GM19238 (cell line): ENCODE results near the gene CREG1.
A peak's percentile ranks its signal among the peaks of the same experiment; 100 is the strongest.

Experiments
- DNase-seq: peaks from one replicate; pipeline ENCODE4 v3.0.0; 2011; ENCODE audit warnings: low spot score; ENCODE audit not compliant: insufficient read length

CREG1 gene

DNA sequence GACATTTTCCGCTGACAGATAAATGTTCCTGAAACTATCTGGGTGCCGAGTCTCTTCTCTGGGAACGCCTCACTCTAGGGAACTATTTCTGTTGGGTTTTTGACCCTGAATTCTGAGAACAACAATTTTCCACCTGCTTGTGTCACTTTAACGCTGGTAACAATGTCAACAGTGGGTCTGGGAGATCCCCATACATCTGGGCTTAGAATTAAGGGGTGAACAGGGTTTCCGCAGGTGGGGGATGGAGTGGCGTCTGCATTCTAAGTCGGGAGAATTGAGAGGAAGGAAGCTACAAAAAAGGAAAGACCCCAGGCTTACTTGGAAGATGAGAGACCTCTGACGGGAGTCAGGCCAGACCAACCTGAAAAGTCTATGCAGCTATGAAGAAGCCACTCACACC lies 44.0 kb downstream of the CREG1 start:
- DNase-seq, result no peak

DNA sequence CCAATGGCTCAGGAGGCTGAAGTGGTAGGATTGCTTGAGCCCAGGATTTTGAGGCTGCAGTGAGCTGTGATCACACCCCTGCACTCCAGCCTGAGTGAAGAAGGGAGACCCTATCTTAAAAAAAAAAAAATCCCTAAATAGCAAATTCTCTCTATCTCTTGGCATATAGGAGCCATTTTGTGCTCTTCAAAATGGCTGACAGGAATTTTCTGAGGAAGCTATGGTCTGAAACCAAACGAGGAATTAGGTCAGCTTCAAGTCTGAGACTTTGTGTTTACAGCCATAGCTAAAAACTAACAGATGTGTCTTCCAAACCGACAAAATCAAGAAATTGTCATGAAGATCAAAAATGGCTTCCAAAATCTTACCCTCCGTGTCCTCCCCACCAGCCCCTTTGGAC lies 45.8 kb downstream of the CREG1 start:
- no peak for DNase-seq

DNA sequence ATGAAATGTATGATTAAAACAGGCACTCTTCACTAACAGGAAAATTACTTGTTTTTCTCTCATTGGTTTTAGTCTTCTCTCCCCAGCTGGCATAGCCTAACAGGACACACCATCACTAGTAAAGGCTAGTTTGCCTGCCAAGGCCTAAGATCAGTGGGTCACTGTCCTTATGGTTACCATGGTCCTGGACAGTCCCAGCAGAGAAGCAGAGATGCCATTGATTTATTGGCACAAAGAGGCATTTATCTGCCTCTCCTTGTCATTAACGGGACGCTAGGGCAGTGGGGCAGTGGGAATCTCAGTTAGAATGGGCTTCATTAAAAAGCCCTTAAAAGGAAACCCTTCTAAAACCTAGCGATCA lies 49.1 kb downstream of the CREG1 start:
- no peak for DNase-seq

DNA sequence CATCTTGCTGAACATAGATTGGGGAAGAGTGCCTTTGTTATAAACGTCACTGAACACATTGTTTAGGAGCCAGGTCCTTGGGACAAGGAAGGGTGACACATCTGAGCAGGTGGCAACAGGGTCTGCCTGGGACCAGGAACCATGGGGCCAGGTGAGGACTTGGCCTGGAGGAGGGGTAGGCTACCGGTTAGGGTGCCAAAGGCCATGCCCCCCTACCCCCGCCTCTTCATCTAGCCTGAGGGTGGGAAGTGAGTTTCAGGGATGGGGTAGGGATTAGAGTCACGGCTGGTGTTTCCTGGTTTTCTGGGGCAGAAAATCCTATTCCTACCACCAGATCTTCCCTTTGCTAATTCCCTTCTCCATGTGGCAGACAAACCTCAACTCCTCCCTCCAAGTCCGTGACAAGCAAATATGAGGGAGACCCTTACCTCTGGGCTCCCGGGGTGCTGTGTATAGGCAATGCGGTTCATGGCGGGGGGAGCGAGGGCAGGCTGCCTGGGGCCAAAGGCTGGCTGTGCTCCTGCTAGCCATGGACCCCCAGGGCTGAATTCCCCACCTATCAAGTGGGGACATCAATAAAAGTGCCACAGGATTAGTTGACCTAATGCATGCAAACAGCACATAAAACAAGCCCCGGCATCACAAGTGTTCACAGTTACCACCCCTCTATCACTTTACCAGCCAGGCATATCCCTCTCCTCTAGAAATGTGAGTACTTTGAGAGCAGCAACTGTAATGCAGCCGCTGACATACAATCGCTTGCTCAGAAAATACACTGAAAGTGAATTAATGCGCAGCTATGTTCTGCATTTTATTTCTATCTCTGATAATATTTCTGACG lies 49.7 kb downstream of the CREG1 start:
- DNase-seq, result no peak

DNA sequence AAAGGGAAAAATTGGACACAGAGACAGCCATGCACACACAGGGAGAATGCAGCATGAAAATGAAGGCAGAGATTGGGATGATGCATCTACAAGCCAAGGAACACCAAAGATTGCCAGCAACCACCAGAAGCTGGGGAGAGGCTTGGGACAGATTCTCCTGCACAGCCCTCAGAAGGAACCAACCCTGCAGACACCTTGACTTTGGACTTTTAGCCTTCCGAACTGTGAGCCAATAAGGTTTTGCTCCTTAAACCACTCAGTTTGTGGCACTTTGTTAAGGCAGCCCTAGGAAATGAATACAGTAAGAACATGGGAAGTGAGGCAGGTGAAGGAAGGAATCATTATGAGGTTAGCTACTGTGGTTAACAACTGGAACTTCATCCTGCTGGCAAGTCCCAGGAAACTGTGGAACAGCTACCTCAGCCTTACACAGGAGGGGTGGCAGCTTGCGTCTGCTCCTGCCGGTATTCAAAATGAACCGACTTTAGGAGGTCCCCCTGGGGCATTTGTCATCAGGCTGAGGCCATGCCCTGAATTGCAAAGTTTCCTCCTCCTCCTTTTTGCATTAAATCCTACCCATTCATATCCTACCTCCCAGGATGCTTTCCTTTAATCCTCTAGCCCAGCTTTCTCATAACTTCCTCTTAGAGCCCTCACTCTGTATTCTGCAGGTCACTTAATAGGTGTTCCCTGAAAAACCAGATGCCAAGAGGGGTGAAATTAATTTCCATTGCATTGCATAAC lies 50.7 kb downstream of the CREG1 start:
- DNase-seq, result no peak

DNA sequence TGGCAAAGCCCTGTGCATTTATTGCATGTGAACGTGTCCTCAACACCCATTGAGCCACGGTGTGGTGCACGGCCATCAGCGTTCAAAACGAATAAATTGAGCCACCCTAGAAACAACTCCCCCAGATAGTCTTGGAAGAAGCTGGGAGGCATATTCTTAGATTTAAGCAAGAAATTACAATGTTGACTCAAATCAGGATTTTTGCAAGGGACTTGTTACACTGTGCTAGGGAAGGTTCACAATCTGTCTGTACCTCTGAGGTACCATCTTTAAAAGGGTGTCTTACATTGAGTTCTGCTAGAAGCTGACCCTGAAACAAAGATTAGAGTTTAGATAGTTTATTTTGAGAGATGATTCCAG lies 51.4 kb downstream of the CREG1 start:
- DNase-seq, result no peak

DNA sequence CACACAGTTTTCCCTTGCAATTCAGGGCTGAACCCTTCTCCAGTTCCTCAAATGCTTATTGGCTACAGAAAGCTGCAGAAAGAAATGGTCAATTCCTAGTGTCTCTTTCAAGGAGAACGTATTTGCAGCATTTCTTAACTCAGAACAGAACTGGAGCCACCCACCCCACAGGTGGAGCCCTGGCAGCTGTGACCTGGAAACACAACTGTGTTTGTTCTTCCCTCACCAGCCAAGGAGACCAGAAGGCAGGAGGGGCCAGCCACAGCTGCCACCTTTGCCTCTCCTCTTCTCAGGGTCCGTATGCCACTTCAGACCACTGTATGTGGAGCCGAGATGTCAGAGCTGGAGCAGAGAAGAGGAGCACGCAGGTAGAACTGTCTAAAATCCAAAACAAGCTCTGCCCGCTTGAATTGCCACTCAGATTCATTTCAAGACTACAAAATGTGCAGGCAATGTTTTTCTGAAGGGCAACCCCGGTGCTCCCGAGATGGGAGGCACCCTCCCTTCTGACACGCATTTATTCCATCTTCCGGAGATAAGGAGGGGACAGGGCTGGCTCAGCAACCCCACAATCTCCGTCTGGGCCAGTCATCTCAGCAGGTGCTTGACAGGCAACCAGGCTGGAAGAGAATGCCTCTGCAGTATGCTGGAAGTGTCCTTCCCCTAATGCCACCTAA lies 51.9 kb downstream of the CREG1 start:
- no peak for DNase-seq

DNA sequence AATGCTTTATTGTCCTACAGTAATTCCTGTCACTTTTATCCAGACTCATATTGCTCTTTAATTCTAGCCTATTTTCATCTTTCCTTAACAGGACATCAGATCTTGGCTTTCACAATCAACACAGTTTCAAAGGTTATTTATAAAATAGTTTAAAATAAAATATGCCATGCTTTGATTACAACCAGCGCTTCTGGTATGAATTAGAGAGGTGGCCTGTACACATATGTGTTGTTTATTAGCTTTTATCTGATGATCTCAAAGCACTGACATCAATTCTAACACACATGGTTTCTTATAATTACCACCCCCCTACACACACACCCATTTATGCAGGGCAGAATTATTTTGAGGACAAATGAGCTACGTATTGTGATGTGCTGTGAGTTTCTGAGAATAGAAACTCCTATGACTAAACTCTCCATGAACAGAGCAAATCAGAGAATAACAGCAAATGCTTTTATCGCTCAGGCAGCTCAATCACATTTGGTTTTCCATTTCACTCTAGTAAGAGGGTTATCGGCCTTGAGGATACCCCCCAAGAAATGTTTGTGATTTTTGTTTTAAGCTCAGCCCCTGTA lies 53.2 kb downstream of the CREG1 start:
- DNase-seq, result no peak

DNA sequence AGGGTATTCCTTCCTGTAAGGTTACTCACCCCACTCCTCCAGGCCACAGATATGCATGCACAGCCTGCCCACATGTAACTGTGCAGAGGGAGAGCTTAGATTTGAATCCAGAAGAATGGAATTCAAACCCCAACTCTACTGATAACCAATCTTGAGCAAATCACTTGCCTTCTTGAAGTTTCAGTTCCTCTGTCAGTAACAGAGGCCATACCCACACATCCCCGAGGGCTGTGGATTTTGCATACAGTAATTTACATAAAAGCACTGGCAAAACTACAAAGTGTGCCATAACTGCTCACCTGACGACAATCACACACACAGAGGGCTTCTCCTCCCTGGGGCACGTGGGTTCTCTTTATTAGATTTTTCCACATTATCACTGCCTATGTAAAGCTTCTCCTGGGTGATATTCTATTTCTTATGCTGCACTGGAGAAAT lies 53.9 kb downstream of the CREG1 start:
- peak; percentile 75 for DNase-seq

DNA sequence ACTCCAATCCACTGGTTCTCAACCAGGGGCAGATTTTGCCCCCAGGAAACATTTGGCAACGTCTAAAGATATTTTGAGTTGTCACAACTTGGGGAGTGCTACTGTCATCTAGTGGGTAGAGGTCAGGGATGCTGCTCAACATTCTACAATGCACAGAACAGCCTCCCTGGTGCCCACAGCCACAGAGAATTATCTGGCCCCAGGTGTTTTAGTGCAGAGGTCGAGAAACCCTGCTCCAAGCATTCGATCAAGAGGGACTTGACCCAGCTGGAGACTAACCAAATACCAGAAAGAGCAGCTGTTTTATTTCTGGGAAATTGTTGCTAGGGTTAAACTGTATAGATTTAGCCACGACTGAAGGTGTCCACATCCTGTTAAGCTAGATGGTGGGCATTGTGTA lies 54.5 kb downstream of the CREG1 start:
- no peak for DNase-seq

DNA sequence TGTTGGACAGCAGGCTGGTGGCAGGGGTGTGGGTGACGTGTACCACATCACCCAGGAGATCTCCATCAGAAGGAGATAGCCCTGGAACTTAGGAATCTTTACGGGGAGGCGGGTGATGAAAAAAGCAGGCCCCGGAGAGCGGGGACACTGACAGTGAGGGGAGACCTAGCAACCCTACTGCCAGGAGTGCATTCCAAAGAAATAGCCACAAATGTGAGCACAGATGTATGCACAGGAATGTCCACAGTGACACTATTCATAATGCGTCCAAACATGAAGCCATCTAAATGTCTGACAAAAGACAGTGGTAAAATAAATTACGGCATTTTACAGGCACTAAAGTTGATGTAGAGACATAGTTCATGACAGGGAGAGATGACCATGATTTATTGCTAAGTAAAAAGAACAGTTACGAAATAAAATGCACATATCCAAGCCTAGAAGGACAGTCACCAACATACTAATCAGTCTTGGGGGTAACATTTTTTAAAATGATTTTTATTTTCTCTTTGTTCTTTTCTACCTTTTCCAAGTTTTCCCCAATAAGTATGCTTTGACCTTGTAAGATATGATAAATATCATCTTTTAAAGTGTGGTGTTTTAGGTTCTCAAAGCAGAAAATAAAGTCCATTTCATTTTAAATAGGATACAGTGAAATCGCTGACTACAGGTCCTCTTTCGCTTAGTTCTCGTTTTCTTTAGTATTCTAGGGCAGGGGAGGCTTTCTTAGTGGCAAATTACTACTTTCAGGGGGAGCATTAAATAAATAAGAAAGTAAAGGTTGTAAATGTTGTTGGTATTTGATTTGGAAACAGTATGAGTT lies 56.6 kb downstream of the CREG1 start:
- no peak for DNase-seq

DNA sequence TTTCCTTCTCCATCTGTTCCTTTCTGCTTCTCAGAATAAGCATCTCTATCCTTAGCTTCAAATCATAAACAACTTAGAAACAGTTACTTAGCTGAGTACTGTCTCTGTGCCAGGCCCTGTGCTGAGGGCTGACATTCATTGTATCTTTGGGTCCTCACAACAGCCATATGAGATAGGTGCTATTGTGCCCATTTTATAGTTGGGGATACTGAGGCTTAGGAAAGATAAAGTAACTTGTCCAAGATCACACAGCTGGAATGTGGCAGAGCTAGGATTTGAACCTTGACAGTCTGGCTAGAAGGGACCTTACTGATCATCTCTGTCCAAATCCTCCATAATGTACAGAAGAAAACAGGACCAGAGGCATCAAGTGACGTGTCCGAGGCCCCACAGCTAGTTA lies 60.2 kb downstream of the CREG1 start:
- no peak for DNase-seq

DNA sequence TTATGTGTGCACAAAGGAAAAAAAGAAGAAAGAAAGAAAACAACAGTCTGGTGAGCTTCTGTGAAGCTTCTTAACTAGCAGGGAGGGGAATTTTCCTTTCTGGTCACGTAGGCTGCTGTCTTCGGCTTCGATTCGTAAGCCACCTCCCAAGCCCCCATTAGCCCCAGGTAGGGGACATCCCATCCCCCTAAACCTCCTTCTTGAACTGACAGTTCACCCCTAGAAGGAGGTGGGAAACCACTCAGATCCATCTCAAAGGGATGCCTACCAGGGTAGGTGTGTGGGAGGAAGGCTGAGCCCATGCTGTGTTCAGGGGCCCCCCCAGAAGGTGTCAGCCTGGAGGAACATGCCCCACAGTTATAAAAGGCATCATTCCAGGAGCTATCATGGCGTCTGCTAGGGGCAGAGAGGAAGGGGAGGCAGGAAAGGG lies 61.1 kb downstream of the CREG1 start:
- DNase-seq, result no peak

DNA sequence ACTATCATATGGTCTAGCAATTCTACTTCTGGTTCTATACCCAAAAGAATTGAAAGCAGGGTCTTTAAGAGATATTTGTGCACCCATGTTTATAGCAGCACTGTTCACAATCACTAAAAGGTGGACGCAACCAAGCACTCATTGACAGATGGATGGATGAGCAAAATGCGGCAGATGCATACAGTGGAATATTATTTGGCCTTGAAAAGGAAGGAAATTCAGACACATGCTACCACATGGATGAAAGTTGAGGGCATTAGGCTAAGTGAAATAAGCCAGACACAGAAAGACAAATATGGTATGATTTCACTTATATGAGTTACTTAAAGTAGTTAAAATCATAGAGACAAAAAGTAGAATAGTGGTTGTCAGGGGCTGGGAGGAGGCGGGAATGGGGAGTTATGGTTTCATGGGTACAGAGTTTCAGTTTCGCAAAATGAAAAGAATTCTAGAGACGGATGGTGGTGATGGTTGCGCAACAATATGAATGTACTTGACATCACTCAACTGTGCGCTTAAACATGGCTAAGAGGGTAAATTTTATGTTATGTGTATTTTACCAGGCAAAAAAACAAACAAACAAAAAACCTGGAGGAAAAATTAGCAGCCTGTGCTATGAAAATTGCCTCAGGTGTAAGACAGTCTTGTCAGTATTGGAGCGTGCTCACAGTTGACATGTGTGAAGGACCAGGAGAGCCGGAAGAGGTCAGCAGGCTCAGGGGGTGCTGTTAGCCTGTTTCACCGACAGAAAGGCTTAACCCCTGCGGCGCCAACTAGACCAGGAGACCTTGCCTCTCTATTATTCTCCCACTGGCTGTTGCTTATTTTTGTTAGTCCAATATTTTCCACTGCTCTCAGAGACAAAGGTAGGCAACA lies 61.7 kb downstream of the CREG1 start:
- no peak for DNase-seq
